Measurements from ENCODE around the gene COG1. TPM values are rescaled to one million over a fixed set of nuclear protein-coding genes. Genes with fewer than 3 reads are reported as not detected.

COG1 gene
- total and polyA plus RNA-seq, 9 of the 15 experiments (the other 6 are each of a cell fraction or from before 2014, with no cell fraction given) = 9.5 to 26.8 (median 12.9) TPM

GRCh38 chr17:73210002-73210678 is 17.3 kb downstream of the COG1 start (continued):
- TF ChIP-seq ZNF592 (IDR thresholded peaks at IDR 0.05) (peak; percentile 50; the same call in 1 of the 2 replicates), CTBP1 (IDR thresholded peaks at IDR 0.05; ENCODE audit: borderline replicate concordance) (no peak), ZNF780A (CRISPR knock-in tag; IDR thresholded peaks at IDR 0.05) (no peak), ARID1B (IDR thresholded peaks at IDR 0.05) (peak; percentile 46; the same call in 1 of the 2 replicates), CBX3 (IDR thresholded peaks at IDR 0.05; ENCODE audit: borderline replicate concordance in 1 of 2, low read length in 2 of 2) (no peak), TEAD4 (IDR thresholded peaks at IDR 0.05; ENCODE audit: low read length) (no peak), TEAD4 (CRISPR knock-in tag; IDR thresholded peaks at IDR 0.05; ENCODE audit: borderline replicate concordance) (no peak), C11orf30 (IDR thresholded peaks at IDR 0.05; ENCODE audit: low read depth) (peak; percentile 41; the same call in 1 of the 2 replicates), GTF2B (IDR thresholded peaks at IDR 0.05; ENCODE audit: extremely low read depth, insufficient read length) (no peak), DPF2 (IDR thresholded peaks at IDR 0.05) (peak; percentile 75), NCOA6 (IDR thresholded peaks at IDR 0.05) (no peak), MEF2A (IDR thresholded peaks at IDR 0.05; ENCODE audit: control insufficient read depth, low read depth, low read length) (no peak), MAX (CRISPR knock-in tag; IDR thresholded peaks at IDR 0.05) (no peak), DIDO1 (tag; IDR thresholded peaks at IDR 0.05; ENCODE audit: low read depth) (no peak), ZNF184 (CRISPR knock-in tag; IDR thresholded peaks at IDR 0.05) (no peak), FOSL1 (tag; conservative IDR thresholded peaks at IDR 0.05) (peak; percentile 89), VEZF1 (CRISPR knock-in tag; IDR thresholded peaks at IDR 0.05) (peak; percentile 54; the same call in 1 of the 2 replicates), TCF7 (IDR thresholded peaks at IDR 0.05; ENCODE audit: borderline replicate concordance) (no peak), IRF9 (tag; IDR thresholded peaks at IDR 0.05) (no peak), MAFF (IDR thresholded peaks at IDR 0.05; ENCODE audit: low read length) (no peak), ADNP (tag; IDR thresholded peaks at IDR 0.05) (no peak), ZNF146 (CRISPR knock-in tag; IDR thresholded peaks at IDR 0.05; ENCODE audit: unreplicated experiment) (no peak)

Data from K562 (cell line).